Central memory CD8-positive, alpha-beta T cell (primary cell): ENCODE data around the gene HOXC11.

ENCODE experiments used
- ATAC-seq: fragments of 150-1000 bp; cut with Tn5 transposase; replicated peaks from 2 replicates; pipeline ENCODE4 v1.10.0; 2022; ENCODE audit warnings: mild to moderate bottlenecking, moderate FRiP score, moderate number of reproducible peaks; ENCODE audit not compliant: poor library complexity, severe bottlenecking; ENCODE audit errors: extremely low read depth
- DNase-seq, 2 donors: peaks; one replicate each; pipeline ENCODE4 v3.0.0; 2021; ENCODE audit warnings: low spot score in 2 of 2
- H3K27ac Mint-ChIP-seq: one replicate; pipeline ENCODE4 v1.8.0; 2022; ENCODE audit warnings: low read depth, mild to moderate bottlenecking, moderate library complexity, mixed read lengths
- H3K27me3 Mint-ChIP-seq: one replicate; pipeline ENCODE4 v1.8.0; 2022; ENCODE audit warnings: mixed read lengths
- H3K36me3 Mint-ChIP-seq: one replicate; pipeline ENCODE4 v1.8.0; 2022; ENCODE audit warnings: mild to moderate bottlenecking, moderate library complexity, mixed read lengths; ENCODE audit not compliant: insufficient read depth
- H3K4me1 Mint-ChIP-seq: one replicate; pipeline ENCODE4 v1.8.0; 2022; ENCODE audit warnings: mixed read lengths
- H3K4me3 Mint-ChIP-seq: one replicate; pipeline ENCODE4 v1.8.0; 2022; ENCODE audit warnings: mild to moderate bottlenecking, moderate library complexity, mixed read lengths
- H3K9me3 Mint-ChIP-seq: one replicate; pipeline ENCODE4 v1.8.0; 2022; ENCODE audit warnings: mixed read lengths

Gene HOXC11

DNA sequence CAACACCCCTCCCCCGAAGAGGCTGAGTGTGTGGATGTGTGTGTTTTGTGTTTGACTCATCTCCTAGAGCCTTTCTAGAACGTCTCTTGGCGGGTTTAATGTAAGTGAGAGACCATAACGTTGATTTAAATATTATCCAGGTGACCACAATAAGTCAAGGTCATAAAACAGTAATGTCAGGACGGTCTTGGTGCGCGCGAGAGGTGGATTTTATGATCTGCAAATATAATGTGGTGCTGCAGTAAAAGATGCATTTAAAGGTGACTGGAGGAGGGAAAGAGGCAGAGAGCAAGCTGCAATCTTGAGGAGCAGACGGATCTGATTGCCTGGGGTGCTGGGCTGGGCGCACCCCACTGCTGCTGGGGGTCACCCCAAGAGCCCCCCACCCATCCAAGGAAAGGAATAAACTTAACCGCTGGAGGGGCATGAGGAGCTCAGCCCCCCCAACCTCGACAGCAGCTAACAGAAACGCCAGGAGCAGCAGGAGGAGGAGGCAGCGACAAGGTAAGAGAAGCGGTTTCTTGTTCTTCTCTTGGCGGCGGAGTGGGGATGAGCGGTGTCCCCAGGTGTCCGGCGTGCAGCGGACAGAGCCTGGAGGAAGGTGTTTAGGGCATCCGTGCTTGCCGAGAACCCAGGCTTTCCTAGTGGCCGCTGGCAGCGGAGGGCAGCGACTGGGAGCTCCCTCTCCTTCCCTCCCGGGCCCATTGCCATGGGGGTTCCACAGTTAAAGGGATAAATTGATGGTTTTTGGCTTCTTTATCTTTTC, 17.6 kb downstream of the HOXC11 start:
- DNase-seq (no peak), ATAC-seq (no peak)
- H3K27me3 Mint-ChIP-seq, result peaks cover 100% of the 10 kb centered on the region
- no peak overlapping the region for H3K27ac Mint-ChIP-seq
- peaks cover 58% of the 10 kb centered on the region for H3K4me1 Mint-ChIP-seq
- H3K9me3 Mint-ChIP-seq, result no peaks in the 10 kb centered on the region
- H3K36me3 Mint-ChIP-seq, result peaks cover 25% of the 10 kb centered on the region
- peak overlapping the region; percentile 44 for H3K4me3 Mint-ChIP-seq

DNA sequence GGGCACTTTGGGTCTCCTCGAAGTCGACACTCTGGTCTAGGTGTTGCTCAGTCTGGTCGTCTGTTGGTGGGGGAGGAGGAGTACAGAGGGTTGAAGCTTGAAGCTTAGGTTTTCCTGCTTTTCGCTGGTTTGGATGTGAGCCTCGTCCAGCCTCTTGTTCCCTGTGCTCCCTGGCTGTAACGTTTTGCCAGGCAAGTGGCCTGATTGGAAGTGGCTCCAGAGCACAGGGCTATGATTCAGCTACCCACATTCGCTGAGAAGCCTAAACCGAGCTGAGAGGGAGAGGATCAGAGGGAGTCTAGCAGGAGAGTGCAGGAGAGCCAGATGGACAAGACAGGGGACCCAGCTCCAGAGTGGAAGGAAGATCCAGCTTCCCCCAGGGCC, 18.1 kb downstream of the HOXC11 start:
- Mint-ChIP-seq H3K9me3 (no peaks in the 10 kb centered on the region), H3K27me3 (peaks cover 100% of the 10 kb centered on the region), H3K4me1 (peaks cover 60% of the 10 kb centered on the region), H3K4me3 (no peak overlapping the region), H3K27ac (no peak overlapping the region), H3K36me3 (peaks cover 23% of the 10 kb centered on the region)
- no peak for ATAC-seq
- no peak for DNase-seq

DNA sequence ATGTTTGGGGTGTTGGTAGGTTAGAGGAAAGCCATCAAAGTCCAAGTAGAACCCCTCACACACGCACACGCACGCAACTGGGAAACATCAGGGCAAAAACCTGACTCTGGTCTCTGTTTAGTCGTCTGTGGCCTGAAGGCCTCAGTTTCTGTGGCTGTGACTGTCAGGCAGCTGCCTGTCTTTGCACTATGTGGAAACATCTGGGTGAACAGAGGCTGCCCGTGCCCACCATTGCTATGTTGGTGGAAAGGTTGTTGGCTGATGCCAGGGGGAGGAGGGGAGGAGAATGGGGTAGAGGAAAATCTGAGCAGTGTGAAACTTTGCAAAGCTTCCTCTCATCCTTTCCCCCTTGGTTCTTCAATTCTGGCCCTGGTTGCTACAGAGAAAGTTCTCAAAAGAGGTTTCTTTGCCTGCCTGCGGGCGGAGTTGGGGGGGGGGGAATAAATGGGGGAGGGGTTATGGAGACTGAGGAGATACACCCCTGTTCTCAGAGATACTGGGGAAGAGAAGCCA, 19.5 kb downstream of the HOXC11 start:
- Mint-ChIP-seq H3K27me3 (peaks cover 100% of the 10 kb centered on the region), H3K36me3 (peaks cover 23% of the 10 kb centered on the region), H3K4me3 (no peak overlapping the region), H3K9me3 (no peaks in the 10 kb centered on the region), H3K27ac (no peak overlapping the region), H3K4me1 (peaks cover 55% of the 10 kb centered on the region)
- DNase-seq (no peak), ATAC-seq (no peak)

- no peak for ATAC-seq
- no peaks in the 10 kb centered on the region for H3K9me3 Mint-ChIP-seq
- peaks cover 100% of the 10 kb centered on the region for H3K27me3 Mint-ChIP-seq
- H3K36me3 Mint-ChIP-seq, result peaks cover 23% of the 10 kb centered on the region
- peaks cover 56% of the 10 kb centered on the region for H3K4me1 Mint-ChIP-seq
- H3K27ac Mint-ChIP-seq, result peak overlapping the region; percentile 75
- no peak for DNase-seq
- H3K4me3 Mint-ChIP-seq, result peak overlapping the region; percentile 73
Observed at GRCh38 chr12:53993162-53994008, 20.5 kb downstream of the HOXC11 start.

GRCh38 chr12:53994009-53994263, 21.0 kb downstream of the HOXC11 start:
- no peak for DNase-seq
- Mint-ChIP-seq H3K36me3 (peaks cover 24% of the 10 kb centered on the region), H3K9me3 (no peaks in the 10 kb centered on the region), H3K27me3 (peaks cover 100% of the 10 kb centered on the region), H3K27ac (peak overlapping the region; percentile 75), H3K4me1 (peaks cover 50% of the 10 kb centered on the region), H3K4me3 (peak overlapping the region; percentile 73)
- no peak for ATAC-seq

DNA sequence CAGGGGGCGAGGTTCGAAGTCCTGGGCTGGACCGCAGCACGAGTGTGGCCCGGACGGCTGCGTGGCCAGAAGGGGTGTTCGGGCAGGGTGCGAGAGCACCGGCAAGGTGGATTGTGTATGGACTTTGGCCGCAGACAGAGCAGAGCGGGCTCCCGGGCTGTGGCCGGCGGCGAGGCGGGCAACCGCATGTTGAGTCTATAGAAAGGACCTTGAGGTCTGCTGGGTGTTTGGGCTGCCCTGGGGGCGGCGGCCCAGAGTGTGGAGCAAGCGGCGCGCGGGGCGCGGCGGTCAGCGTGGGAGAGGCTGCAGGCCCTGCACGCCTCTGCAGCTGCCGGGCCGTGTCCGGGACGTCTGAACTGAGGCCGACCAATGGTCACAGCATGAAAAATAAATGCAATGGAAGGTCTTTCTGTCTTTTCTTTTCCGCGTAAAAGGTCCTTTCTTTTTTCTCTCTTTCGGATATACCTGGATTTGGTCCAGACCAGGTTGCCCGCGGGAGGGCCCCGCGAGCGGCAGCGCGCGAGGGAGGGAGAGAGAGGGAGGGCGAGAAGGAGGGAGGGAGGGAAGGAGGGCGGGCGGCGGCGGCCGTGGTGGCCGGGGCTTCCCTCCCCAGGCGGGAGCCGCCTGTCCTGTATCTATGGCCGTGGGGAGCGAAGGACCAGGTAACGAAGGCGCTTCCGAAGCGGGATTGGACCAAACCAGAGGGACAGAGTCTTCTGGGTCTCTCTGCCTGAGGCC, 21.5 kb downstream of the HOXC11 start:
- H3K4me1 Mint-ChIP-seq, result peaks cover 48% of the 10 kb centered on the region
- no peak for ATAC-seq
- H3K27me3 Mint-ChIP-seq, result peaks cover 100% of the 10 kb centered on the region
- peaks cover 23% of the 10 kb centered on the region for H3K36me3 Mint-ChIP-seq
- H3K4me3 Mint-ChIP-seq, result peak overlapping the region; percentile 83
- no peaks in the 10 kb centered on the region for H3K9me3 Mint-ChIP-seq
- H3K27ac Mint-ChIP-seq, result peak overlapping the region; percentile 75
- DNase-seq, result no peak

DNA sequence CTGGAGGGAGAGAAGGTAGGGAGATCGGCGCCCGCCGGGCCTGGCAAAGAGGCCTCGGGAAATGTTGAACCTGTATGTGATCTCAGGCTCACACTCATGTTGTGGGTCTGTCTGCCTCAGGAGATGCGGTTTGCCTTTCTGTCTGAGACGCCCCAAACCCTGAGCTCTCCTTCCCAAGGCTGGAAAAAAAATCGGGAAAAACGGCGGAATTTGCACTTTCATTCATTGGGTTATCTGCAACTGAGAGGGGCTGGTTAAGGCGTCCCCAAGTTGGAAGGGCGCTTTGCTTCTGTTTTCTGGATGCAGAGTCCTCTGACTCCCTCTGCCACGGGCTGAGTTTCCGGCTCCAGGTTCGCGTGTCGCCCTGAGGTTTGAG, 22.1 kb downstream of the HOXC11 start:
- Mint-ChIP-seq H3K36me3 (peaks cover 27% of the 10 kb centered on the region), H3K27ac (no peak overlapping the region), H3K4me3 (peak overlapping the region; percentile 83), H3K4me1 (peaks cover 45% of the 10 kb centered on the region), H3K9me3 (no peaks in the 10 kb centered on the region), H3K27me3 (peaks cover 100% of the 10 kb centered on the region)
- ATAC-seq (no peak), DNase-seq (no peak)

- Mint-ChIP-seq H3K27me3 (peaks cover 100% of the 10 kb centered on the region), H3K36me3 (peaks cover 21% of the 10 kb centered on the region), H3K27ac (no peak overlapping the region), H3K4me1 (peaks cover 39% of the 10 kb centered on the region), H3K4me3 (peak overlapping the region; percentile 83), H3K9me3 (no peaks in the 10 kb centered on the region)
- ATAC-seq, result peak; percentile 33
- no peak for DNase-seq
Observed at GRCh38 chr12:53995378-53996239, 22.7 kb downstream of the HOXC11 start.

- ATAC-seq (no peak), DNase-seq (no peak)
- no peaks in the 10 kb centered on the region for H3K9me3 Mint-ChIP-seq
- H3K27ac Mint-ChIP-seq, result no peak overlapping the region
- H3K4me1 Mint-ChIP-seq, result peaks cover 38% of the 10 kb centered on the region
- H3K27me3 Mint-ChIP-seq, result peaks cover 100% of the 10 kb centered on the region
- H3K4me3 Mint-ChIP-seq, result peak overlapping the region; percentile 83
- H3K36me3 Mint-ChIP-seq, result peaks cover 22% of the 10 kb centered on the region
Observed at GRCh38 chr12:53996240-53997203, 23.6 kb downstream of the HOXC11 start.

- H3K4me1 Mint-ChIP-seq, result peaks cover 40% of the 10 kb centered on the region
- peaks cover 21% of the 10 kb centered on the region for H3K36me3 Mint-ChIP-seq
- H3K27me3 Mint-ChIP-seq, result peaks cover 100% of the 10 kb centered on the region
- peak overlapping the region; percentile 65 for H3K27ac Mint-ChIP-seq
- DNase-seq (no peak), ATAC-seq (no peak)
- no peak overlapping the region for H3K4me3 Mint-ChIP-seq
- H3K9me3 Mint-ChIP-seq, result no peaks in the 10 kb centered on the region
Observed at GRCh38 chr12:53997204-53998109, 24.5 kb downstream of the HOXC11 start.
